Measurements from ENCODE around the gene GCDH. TPM values are rescaled to one million over a fixed set of nuclear protein-coding genes. Genes with fewer than 3 reads are reported as not detected.

Gene GCDH
- total RNA-seq, 1 donor from 2014 or later: 73.9 TPM

DNA sequence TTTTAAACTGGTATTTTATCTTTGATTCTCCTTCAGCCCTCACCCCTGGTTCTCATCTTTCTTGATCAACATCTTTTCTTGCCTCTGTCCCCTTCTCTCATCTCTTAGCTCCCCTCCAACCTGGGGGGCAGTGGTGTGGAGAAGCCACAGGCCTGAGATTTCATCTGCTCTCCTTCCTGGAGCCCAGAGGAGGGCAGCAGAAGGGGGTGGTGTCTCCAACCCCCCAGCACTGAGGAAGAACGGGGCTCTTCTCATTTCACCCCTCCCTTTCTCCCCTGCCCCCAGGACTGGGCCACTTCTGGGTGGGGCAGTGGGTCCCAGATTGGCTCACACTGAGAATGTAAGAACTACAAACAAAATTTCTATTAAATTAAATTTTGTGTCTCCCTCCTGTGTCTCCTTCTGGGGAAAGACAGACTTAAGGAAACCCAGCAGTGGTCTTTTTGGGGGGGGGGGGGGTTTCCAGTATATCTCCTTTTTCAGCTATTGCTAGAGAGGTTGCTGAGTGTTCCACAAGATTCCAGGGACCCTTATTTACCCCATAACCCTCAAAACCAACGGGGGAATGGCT is 53.2 kb downstream of the GCDH start:
- DNase-seq: no peak
- TF ChIP-seq, protein P1, sequence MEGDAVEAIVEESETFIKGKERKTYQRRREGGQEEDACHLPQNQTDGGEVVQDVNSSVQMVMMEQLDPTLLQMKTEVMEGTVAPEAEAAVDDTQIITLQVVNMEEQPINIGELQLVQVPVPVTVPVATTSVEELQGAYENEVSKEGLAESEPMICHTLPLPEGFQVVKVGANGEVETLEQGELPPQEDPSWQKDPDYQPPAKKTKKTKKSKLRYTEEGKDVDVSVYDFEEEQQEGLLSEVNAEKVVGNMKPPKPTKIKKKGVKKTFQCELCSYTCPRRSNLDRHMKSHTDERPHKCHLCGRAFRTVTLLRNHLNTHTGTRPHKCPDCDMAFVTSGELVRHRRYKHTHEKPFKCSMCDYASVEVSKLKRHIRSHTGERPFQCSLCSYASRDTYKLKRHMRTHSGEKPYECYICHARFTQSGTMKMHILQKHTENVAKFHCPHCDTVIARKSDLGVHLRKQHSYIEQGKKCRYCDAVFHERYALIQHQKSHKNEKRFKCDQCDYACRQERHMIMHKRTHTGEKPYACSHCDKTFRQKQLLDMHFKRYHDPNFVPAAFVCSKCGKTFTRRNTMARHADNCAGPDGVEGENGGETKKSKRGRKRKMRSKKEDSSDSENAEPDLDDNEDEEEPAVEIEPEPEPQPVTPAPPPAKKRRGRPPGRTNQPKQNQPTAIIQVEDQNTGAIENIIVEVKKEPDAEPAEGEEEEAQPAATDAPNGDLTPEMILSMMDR (IDR thresholded peaks at IDR 0.05): no peak
- Mint-ChIP-seq H3K27me3 (no peaks in the 10 kb centered on the region), H3K4me1 (peaks cover 70% of the 10 kb centered on the region), H3K36me3 (ENCODE audit: low read depth) (peaks cover 90% of the 10 kb centered on the region), H3K9me3 (no peaks in the 10 kb centered on the region), H3K27ac (peak overlapping the region; percentile 92), H3K4me3 (peak overlapping the region; percentile 32)
- ChIA-PET POLR2A (interaction anchor here (0.6 to 3.7 kb wide), 7 partner anchors 9 to 211 kb away, joined by 3 to 24 read pairs (median 7); partner anchors contain the start of genes FARSA, GCDH and RNASEH2A), CTCF (no interaction called here)
- intact Hi-C loops (cut with micrococcal nuclease): no loop called here
- ATAC-seq (ENCODE audit: low read depth): no peak

DNA sequence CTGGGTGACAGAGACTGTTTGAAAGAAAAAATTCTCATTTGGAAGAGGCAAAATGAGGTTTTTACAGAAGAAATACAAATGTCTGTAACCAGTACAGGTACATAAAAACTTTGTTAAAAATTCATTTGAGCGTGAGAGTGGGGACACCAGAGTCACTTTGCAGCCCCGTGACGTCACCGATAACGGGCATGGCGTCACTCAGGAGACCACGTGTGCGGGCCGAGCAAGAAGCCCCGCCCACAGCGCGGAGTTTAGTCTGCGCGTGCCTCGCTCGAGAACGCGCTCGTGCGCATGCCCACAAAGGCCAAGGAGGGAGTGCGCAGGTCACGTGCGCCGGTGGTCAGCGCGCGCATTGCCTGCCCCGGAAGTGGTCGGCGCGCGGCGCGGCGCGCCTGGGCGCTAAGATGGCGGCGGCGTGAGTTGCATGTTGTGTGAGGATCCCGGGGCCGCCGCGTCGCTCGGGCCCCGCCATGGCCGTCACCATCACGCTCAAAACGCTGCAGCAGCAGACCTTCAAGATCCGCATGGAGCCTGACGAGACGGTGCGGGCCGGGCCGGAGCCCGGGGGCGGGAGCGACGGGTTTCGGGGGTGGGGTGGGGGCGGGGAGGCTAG is 54.6 kb downstream of the GCDH start, which contains the start of gene RAD23A:
TSS of gene RAD23A (plus strand) at position 384 of the 613 bp plus-strand sequence. CDS start at position 471, 87 bp downstream.
- intact Hi-C loops (cut with micrococcal nuclease): loop anchor here (1.0 kb wide), 2 partner anchors 12 kb away; partner anchors contain the start of genes FARSA and GADD45GIP1
- Mint-ChIP-seq H3K4me3 (peak within 1 kb of the TSS; percentile 93), H3K27ac (peak within 1 kb of the TSS; percentile 92), H3K27me3 (no peaks in the 10 kb centered on the region), H3K9me3 (no peaks in the 10 kb centered on the region), H3K4me1 (peaks cover 56% of the 10 kb centered on the region), H3K36me3 (ENCODE audit: low read depth) (peaks cover 89% of the 10 kb centered on the region)
- POLR2A ChIA-PET: interaction anchor here (0.9 to 3.7 kb wide), 4 partner anchors 8 to 159 kb away, joined by 3 to 24 read pairs (median 14); partner anchors contain the start of genes CALR, FARSA and GADD45GIP1
- peak; percentile 99 for DNase-seq
- ATAC-seq (ENCODE audit: low read depth): peak; percentile 80
- CTCF ChIA-PET: interaction anchor here (1.5 kb wide), 1 partner anchor 20 kb away, joined by 4 read pairs; no protein-coding TSS in a partner anchor
- TF ChIP-seq, protein P1 (IDR thresholded peaks at IDR 0.05): no peak

DNA sequence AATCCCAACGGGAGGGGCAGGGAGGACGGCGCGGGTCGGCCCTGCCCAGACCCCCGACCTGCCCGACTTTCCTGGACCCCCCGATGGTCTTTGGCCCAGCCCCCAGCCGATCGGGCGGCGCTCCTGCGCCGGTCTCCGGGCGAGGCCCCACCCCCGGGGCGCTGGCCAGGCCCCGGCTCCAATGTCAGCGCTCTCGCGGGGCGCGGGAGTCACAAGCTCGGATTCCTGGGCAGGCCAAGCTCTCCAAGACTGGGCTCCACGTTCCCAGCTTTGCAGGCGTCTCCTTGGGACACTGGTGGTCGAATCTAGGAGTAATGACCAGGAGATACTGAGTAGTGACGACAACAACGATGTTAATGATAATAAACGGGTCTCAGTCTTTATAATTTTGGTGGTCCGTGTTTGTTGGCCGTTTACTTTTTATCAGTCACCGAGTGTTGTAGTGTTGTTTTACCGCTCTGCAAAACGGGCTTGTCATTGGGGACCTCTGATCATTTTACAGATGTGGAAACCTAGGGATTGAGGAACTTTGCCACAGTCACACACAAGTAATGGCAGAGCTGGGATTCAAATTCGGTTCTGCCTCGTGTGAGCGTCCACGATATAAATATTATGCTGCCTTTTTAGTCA is 55.2 kb downstream of the GCDH start:
- CTCF ChIA-PET: interaction anchor here (1.5 kb wide), 1 partner anchor 19 kb away, joined by 4 read pairs; no protein-coding TSS in a partner anchor
- intact Hi-C loops (cut with micrococcal nuclease): no loop called here
- H3K4me1 Mint-ChIP-seq: peaks cover 52% of the 10 kb centered on the region
- peak overlapping the region; percentile 86 for H3K4me3 Mint-ChIP-seq
- DNase-seq: peak; percentile 58
- POLR2A ChIA-PET: interaction anchor here (0.7 to 3.7 kb wide), 5 partner anchors 9 to 148 kb away, joined by 3 to 24 read pairs (median 5); partner anchors contain the start of genes CALR, FARSA, GADD45GIP1 and GCDH
- H3K27ac Mint-ChIP-seq: peak overlapping the region; percentile 82
- peaks cover 89% of the 10 kb centered on the region for H3K36me3 Mint-ChIP-seq (ENCODE audit: low read depth)
- TF ChIP-seq, protein P1 (IDR thresholded peaks at IDR 0.05): no peak
- ATAC-seq (ENCODE audit: low read depth): peak; percentile 59
- H3K27me3 Mint-ChIP-seq: no peaks in the 10 kb centered on the region
- H3K9me3 Mint-ChIP-seq: no peaks in the 10 kb centered on the region

DNA sequence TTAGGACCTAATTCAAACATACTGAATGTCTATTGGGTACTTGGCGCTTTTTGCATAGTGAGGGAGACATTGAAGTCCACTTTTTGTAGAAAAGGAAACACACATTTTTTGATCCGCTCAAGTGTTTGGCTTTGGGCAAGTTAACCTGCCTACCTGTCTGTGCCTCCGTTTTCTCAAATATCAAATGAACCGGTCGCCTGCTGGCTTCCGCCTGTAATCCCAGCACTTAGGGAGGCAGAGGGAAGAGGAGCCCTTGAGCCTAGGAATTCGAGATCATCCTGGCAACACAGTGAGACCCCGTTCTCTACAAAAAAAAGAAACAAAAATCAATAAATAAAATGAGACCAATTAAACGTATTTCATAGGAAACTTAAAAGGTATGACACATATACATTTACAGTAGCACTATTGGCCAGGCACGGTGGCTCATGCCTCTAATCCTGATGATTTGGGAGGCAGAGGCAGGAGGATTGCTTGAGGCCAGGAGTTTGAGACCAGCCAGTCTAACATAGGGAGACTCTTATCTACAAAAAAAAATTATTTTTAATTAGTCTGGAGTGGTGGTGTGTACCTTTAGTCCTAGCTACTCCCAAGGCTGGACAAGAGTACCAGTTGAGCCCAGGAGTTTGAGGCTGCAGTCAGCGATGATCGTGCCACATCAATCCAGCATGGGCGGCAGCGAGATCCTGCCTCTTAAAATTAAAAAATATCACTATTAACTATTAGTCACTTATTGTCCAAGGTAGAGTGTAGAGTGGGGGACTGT is 56.0 kb downstream of the GCDH start:
- DNase-seq (no peak), ATAC-seq (ENCODE audit: low read depth) (no peak)
- H3K27ac Mint-ChIP-seq: peak overlapping the region; percentile 82
- H3K9me3 Mint-ChIP-seq: no peaks in the 10 kb centered on the region
- peak overlapping the region; percentile 86 for H3K4me3 Mint-ChIP-seq
- H3K27me3 Mint-ChIP-seq: no peaks in the 10 kb centered on the region
- H3K4me1 Mint-ChIP-seq: peaks cover 47% of the 10 kb centered on the region
- TF ChIP-seq, protein P1 (IDR thresholded peaks at IDR 0.05): no peak
- ChIA-PET CTCF (interaction anchor here (1.5 kb wide), 1 partner anchor 18 kb away, joined by 4 read pairs; no protein-coding TSS in a partner anchor), POLR2A (interaction anchor here (0.5 to 4.3 kb wide), 7 partner anchors 8 to 147 kb away, joined by 3 to 24 read pairs (median 7); partner anchors contain the start of genes CALR, FARSA, GADD45GIP1 and GCDH)
- peaks cover 89% of the 10 kb centered on the region for H3K36me3 Mint-ChIP-seq (ENCODE audit: low read depth)
- intact Hi-C loops (cut with micrococcal nuclease): no loop called here
